AG09309 (cell line): ENCODE results near the gene KIAA0040.

Experiments used
- DNase-seq: peaks from one replicate; pipeline ENCODE4 v3.0.0-alpha.2; 2010; ENCODE audit warnings: low read depth
- H3K4me3 ChIP-seq: 2 replicates; pipeline ENCODE4 v1.5.1; 2011; ENCODE audit warnings: mild to moderate bottlenecking, low read depth, low read length, moderate library complexity; ENCODE audit not compliant: control insufficient read depth
- TF ChIP-seq, protein P1 (sequence below): IDR thresholded peaks from 2 replicates; pipeline ENCODE4 v1.5.1; 2011; ENCODE audit warnings: mild to moderate bottlenecking, low read depth, low read length, inconsistent platforms; ENCODE audit not compliant: insufficient read depth, control insufficient read depth; ENCODE audit errors: missing control alignments

The KIAA0040 gene

DNA sequence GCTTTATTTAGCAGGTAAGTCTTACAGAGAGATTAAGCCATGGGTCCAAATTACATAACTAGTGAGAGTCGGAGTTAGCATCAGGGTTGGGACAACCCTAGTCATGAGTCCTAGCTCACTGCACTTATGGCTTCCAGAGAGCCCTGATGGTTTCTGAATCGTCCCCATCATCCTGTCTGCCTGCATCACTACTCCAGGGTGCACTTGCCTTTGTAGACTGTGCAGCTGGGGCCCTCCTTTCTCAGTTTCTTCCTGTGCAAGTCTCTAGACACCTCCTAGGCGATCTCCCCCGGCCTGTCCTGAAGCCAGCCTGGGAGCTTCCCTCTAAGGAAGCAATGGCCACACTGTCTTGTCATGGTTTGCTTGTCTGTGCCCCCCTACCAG lies 37.1 kb downstream of the KIAA0040 start:
- DNase-seq, result no peak
- H3K4me3 ChIP-seq, result no peak overlapping the region
- TF ChIP-seq, protein P1, sequence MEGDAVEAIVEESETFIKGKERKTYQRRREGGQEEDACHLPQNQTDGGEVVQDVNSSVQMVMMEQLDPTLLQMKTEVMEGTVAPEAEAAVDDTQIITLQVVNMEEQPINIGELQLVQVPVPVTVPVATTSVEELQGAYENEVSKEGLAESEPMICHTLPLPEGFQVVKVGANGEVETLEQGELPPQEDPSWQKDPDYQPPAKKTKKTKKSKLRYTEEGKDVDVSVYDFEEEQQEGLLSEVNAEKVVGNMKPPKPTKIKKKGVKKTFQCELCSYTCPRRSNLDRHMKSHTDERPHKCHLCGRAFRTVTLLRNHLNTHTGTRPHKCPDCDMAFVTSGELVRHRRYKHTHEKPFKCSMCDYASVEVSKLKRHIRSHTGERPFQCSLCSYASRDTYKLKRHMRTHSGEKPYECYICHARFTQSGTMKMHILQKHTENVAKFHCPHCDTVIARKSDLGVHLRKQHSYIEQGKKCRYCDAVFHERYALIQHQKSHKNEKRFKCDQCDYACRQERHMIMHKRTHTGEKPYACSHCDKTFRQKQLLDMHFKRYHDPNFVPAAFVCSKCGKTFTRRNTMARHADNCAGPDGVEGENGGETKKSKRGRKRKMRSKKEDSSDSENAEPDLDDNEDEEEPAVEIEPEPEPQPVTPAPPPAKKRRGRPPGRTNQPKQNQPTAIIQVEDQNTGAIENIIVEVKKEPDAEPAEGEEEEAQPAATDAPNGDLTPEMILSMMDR, result no peak

DNA sequence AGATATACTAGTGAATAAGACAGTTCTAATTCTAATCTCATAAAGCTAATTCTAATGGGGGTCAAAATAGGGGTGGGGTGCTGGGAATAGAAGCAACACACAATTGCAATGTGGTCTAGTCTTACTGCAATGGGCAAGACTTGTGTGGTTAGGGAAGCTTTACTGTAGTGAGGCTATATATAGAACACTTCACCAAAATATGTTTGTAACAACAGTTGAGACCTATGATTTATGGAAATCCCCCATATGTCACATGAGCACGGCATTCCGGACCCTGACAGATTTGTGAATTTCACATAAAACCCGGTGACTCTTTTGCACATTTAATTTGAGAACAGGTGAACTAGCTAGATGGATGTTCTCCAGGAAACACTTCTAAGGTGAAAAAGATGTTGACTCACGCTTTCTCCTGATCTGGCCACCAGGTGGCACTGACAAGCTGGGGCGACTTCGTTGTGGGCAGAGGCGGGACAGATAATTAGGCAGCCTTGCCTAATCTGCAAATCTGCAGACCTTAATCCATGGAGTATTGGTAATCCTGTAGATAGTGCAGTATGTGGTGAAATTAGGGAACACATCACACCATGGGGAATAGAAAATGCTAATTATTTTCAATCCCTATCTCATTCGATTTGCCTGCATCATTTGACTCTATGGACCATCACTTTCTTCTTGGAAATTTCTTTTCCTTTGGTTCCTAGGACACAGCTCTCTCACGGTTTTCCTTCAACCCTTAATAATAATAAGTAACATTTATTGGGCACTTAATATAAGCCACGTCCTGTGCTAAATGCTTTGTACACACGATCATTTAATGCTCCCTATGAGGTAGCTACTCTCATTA lies 37.7 kb downstream of the KIAA0040 start:
- peak; percentile 2 for DNase-seq
- H3K4me3 ChIP-seq, result no peak overlapping the region
- TF ChIP-seq, protein P1, result peak; percentile 79

DNA sequence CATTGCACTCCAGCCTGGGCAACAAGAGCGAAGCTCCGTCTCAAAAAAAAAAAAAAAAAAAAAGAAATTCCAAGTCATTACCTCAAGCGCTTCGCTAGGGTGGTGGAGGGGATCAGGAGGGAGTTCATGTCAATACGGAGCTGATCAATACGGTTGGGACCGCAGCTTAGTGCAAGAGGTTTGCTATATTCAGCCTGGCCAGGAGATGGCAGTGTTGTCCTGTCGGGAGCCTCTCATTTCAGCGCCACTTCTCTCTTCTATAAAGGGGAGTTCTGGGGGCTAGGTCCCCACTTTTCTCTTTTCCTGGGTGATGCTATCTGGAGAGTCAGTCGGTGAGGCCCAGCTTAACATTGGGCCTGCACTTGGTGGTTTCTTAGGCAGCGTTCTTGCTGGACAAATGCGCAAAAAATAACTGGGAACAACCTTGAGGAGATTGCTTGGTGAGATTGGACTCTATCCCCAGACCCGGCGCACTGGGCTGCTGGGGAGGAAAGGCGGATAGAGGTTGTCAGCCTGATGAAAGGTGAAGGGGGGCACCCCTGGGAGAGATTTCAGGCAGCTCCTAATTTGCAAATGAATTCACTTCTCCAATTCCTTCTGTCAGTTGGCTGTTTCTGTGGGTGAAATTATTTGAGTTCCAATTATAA lies 40.4 kb downstream of the KIAA0040 start:
- DNase-seq, result no peak
- TF ChIP-seq, protein P1, result peak; percentile 79
- H3K4me3 ChIP-seq, result no peak overlapping the region

DNA sequence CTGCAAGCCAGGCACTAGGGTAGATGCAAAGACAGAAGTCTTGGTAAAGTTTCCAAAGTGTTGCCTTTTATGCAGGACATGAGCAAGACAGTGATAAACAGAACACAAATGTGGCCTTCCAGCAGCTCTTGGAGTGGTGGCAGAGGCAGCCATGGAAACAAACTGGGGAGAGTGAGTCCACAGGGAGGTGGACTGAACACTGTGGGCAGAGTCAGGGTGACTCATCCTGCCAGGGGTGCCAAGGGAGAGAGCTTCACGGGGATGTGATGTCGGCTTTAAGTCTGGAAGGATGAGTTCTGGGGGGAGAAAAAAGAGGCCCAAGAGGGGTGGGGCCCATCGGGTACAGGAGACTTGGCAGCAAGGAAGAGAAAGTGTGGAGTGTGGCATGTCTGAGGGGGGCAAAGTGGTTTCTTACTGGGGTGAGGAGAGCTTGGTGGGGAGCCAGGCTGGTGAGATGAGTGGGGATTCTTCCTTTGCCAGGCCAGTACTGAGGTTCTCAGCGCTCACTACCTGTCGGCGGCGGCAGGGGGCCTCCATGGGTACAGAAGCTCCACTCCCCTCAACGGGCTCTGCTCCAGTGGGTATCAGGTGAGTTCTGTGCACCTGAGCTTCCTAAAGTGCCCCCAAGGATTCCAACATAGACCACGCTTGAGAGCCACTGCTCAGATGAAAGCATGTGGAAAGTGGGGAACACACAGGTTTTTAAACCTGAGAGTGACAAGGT lies 41.8 kb downstream of the KIAA0040 start:
- TF ChIP-seq, protein P1, result no peak
- H3K4me3 ChIP-seq, result no peak overlapping the region
- no peak for DNase-seq

DNA sequence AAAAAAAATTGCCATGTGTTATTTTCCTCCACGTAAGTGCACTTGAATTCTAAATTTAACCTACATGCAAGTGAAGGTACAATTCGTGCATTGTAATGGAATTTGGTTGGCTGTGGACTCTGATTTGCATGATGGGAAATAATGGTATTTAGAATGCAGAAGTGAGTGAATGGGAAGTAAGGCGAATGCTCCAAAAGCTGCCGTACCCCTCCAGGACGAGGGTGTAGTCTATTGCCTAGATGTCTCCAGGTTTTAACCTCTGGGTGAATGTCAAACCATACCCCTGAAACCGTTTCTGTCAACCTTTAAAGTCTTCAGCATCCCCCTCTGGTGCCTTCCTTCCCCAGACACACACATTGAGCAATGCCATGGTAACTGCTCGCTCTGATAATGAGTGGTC lies 44.5 kb downstream of the KIAA0040 start:
- DNase-seq, result no peak
- TF ChIP-seq, protein P1, result no peak

DNA sequence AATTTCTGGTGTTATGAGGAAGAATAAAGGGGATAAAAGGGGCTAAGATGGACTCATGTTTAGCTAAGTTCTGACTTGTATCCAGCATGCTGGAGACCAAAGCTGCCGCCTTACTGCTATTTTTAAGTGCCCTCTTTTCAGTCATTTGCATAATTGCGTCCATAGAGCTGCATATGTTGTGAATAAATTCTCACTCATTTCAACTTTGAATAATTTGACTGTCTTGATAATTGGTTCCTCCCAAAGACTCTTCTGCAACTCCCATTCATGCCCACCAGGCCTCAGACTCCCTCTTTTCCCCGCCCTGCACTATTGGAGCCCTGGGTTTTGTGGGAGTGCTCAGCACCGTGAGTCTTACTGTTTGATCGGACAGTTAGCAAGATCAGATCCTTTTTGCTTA lies 45.0 kb downstream of the KIAA0040 start:
- TF ChIP-seq, protein P1, result no peak
- no peak for DNase-seq
- no peak overlapping the region for H3K4me3 ChIP-seq

More for the DNA sequence above, 44.5 kb downstream of the KIAA0040 start:
- H3K4me3 ChIP-seq, result no peak overlapping the region
